ENCODE data around the gene RET.
"Not testable (repeated sequence)": the region's sequence is repeated elsewhere in the genome, so short reads cannot be mapped to it uniquely, and the experiment has no call there.

RET gene

GRCh38 chr10:43079856-43080255 is 3.0 kb downstream of the RET start:
- peak; percentile 37 for DNase-seq

- no peak for DNase-seq
Measured at GRCh38 chr10:43082087-43082486, 5.2 kb downstream of the RET start.

GRCh38 chr10:43082746-43083145 is 5.9 kb downstream of the RET start:
- DNase-seq: peak; percentile 58

GRCh38 chr10:43083764-43084163 is 6.9 kb downstream of the RET start:
- DNase-seq: peak; percentile 71

- no peak for DNase-seq
Measured at GRCh38 chr10:43084812-43085211, 7.9 kb downstream of the RET start.

- DNase-seq: no peak
Measured at GRCh38 chr10:43086321-43086942, 9.6 kb downstream of the RET start.

GRCh38 chr10:43089519-43089918 is 12.7 kb downstream of the RET start:
- DNase-seq: no peak

GRCh38 chr10:43090188-43090587 is 13.3 kb downstream of the RET start:
- DNase-seq: no peak

- no peak for DNase-seq
Measured at GRCh38 chr10:43090664-43091063, 13.8 kb downstream of the RET start.

GRCh38 chr10:43091846-43092245 is 15.0 kb downstream of the RET start:
- no peak for DNase-seq

GRCh38 chr10:43093423-43094076 is 16.7 kb downstream of the RET start:
- DNase-seq: peak; percentile 38

GRCh38 chr10:43094085-43094484 is 17.2 kb downstream of the RET start:
- DNase-seq: no peak

GRCh38 chr10:43099339-43099738 is 22.5 kb downstream of the RET start:
- not testable (repeated sequence) for DNase-seq

GRCh38 chr10:43099928-43100327 is 23.1 kb downstream of the RET start:
- no peak for DNase-seq

- DNase-seq: no peak
Measured at GRCh38 chr10:43100366-43100765, 23.5 kb downstream of the RET start.

- no peak for DNase-seq
Measured at GRCh38 chr10:43102063-43102828, 25.4 kb downstream of the RET start.

GRCh38 chr10:43105102-43105955 is 28.5 kb downstream of the RET start:
- DNase-seq: peak; percentile 63

GRCh38 chr10:43105956-43106229 is 29.0 kb downstream of the RET start:
- DNase-seq: no peak

GRCh38 chr10:43106256-43107091 is 29.6 kb downstream of the RET start:
- DNase-seq: no peak

- DNase-seq: no peak
Measured at GRCh38 chr10:43108951-43109350, 32.1 kb downstream of the RET start.

GRCh38 chr10:43109671-43110249 is 32.9 kb downstream of the RET start:
- DNase-seq: no peak
